ENCODE measurements around the gene P2RX3.

Gene P2RX3

DNA sequence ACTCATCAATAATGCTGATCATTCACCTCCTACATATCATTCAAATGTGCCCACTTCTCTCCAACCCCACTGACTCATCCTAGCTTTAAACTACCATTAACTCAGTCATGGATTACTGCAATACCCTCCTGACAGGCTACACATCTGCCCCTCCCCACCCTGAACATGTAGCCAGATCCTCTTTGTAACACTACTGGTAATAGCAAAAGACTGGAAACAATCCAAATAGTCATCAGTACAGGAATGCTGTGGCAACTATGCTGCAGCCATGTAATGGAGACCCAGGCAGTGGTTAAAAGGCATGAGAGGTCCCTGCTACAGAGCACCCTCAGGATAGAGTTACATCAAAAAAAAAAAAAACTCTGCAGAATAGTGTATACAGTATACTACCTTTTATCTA lies 72.1 kb downstream of the P2RX3 start:
- Histone ChIP-seq H3K27ac (no peak overlapping the region), H3K36me3 (no peaks in the 10 kb centered on the region), H3K27me3 (ENCODE audit: insufficient read depth, low read depth, severe bottlenecking) (peaks cover 42% of the 10 kb centered on the region), H3K4me3 (ENCODE audit: low read depth, low read length) (no peak overlapping the region), H3K9me3 (ENCODE audit: severe bottlenecking) (no peaks in the 10 kb centered on the region)
- no peak for DNase-seq
- TF ChIP-seq, protein P1, sequence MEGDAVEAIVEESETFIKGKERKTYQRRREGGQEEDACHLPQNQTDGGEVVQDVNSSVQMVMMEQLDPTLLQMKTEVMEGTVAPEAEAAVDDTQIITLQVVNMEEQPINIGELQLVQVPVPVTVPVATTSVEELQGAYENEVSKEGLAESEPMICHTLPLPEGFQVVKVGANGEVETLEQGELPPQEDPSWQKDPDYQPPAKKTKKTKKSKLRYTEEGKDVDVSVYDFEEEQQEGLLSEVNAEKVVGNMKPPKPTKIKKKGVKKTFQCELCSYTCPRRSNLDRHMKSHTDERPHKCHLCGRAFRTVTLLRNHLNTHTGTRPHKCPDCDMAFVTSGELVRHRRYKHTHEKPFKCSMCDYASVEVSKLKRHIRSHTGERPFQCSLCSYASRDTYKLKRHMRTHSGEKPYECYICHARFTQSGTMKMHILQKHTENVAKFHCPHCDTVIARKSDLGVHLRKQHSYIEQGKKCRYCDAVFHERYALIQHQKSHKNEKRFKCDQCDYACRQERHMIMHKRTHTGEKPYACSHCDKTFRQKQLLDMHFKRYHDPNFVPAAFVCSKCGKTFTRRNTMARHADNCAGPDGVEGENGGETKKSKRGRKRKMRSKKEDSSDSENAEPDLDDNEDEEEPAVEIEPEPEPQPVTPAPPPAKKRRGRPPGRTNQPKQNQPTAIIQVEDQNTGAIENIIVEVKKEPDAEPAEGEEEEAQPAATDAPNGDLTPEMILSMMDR (IDR thresholded peaks at IDR 0.05; ENCODE audit: low read depth, low read length), result no peak

DNA sequence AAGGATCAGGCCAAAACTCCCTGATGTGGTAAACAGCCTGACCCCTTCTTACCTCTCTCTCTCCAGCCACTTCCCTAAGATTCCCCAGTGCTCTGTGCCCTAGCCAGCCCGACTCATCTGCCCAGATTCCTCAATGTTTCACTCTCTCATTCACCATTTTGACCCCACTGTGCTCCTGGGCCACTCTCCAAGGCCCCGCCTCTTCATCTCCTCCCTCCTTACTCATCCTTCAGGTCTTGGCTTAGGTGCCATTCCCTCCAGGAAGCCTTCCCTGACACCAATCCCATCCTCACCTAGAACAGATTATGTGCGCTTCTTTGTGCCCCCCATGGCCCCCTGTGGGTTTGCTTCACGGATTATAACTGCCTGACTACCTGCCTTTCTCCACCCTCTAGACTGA lies 75.5 kb downstream of the P2RX3 start:
- Histone ChIP-seq H3K27ac (no peak overlapping the region), H3K9me3 (ENCODE audit: severe bottlenecking) (no peaks in the 10 kb centered on the region), H3K27me3 (ENCODE audit: insufficient read depth, low read depth, severe bottlenecking) (peaks cover 36% of the 10 kb centered on the region), H3K4me3 (ENCODE audit: low read depth, low read length) (no peak overlapping the region), H3K36me3 (no peaks in the 10 kb centered on the region)
- TF ChIP-seq, protein P1 (IDR thresholded peaks at IDR 0.05; ENCODE audit: low read depth, low read length), result no peak
- no peak for DNase-seq

DNA sequence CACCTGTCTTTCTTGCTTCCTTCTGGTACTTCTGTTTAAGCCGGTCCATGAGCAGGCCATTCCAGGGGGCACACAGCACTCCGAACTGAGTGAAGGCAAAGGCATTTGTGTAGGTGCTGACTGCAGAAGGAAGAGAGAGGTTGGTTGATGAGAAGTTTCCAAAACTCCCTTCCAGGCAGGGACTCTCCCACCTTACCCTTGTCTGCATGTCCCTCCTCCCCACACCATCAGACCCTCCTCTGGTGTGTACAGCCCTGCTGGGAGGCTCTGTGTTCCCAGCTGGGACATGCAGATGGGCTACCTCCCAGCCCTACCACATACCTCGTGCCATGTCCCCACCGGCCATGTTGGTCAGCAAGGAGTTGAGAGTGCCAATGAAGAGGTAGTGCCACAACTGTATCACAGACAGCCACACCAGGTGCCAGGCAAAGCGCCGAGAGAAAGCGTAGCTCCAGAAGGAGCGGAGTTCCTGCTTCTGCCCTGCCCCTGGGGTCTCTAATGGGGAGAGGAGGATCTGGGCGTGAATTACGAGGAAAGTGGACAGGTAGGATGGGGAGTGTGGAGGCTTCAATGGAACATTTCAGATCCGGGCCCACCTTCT lies 76.6 kb downstream of the P2RX3 start:
- Histone ChIP-seq H3K36me3 (no peaks in the 10 kb centered on the region), H3K27me3 (ENCODE audit: insufficient read depth, low read depth, severe bottlenecking) (peaks cover 35% of the 10 kb centered on the region), H3K9me3 (ENCODE audit: severe bottlenecking) (no peaks in the 10 kb centered on the region), H3K4me3 (ENCODE audit: low read depth, low read length) (no peak overlapping the region), H3K27ac (no peak overlapping the region)
- DNase-seq, result no peak
- TF ChIP-seq, protein P1 (IDR thresholded peaks at IDR 0.05; ENCODE audit: low read depth, low read length), result no peak

DNA sequence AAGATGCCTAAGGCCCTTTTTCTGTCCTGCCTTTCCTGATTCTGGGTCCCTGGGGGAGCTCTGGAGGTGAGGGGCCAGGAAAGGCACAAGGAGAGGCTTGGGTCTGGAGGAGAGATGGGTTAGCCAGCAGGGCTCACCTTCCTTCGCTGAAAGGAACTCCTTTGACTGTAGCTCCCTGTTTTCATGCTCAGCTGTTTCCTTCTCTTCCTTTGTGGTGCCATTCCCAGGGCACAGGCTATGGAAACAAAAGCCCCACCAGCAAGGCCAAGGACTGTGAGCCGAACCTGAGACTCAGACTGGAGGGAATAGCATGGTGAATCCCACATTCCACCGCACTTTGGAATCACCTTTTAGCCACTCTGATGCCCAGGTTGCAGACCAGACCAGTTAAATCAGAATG lies 78.3 kb downstream of the P2RX3 start:
- Histone ChIP-seq H3K36me3 (no peaks in the 10 kb centered on the region), H3K27ac (no peak overlapping the region), H3K9me3 (ENCODE audit: severe bottlenecking) (no peaks in the 10 kb centered on the region), H3K27me3 (ENCODE audit: insufficient read depth, low read depth, severe bottlenecking) (peaks cover 32% of the 10 kb centered on the region), H3K4me3 (ENCODE audit: low read depth, low read length) (no peak overlapping the region)
- TF ChIP-seq, protein P1 (IDR thresholded peaks at IDR 0.05; ENCODE audit: low read depth, low read length), result no peak
- no peak for DNase-seq

DNA sequence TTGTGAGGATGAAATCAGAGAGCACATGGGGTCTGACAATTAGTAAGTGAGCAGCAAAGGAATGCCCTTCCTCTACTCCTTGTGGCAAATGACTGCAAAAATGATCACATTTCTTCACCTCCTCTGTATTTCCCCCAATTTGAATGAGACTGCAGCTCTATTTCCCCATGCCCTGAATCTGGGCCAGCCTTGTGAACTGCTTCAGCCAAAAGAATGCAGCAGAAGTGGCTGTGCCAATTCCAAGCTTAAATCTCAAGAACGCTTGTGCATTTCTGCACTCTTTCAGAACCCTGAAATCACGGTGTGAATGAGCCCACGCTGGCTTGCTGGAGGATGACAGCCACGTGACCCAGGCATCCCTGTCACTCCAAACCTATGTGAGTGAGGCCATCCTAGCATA lies 78.9 kb downstream of the P2RX3 start:
- no peak for DNase-seq
- Histone ChIP-seq H3K27me3 (ENCODE audit: insufficient read depth, low read depth, severe bottlenecking) (peaks cover 35% of the 10 kb centered on the region), H3K27ac (no peak overlapping the region), H3K9me3 (ENCODE audit: severe bottlenecking) (no peaks in the 10 kb centered on the region), H3K36me3 (no peaks in the 10 kb centered on the region), H3K4me3 (ENCODE audit: low read depth, low read length) (no peak overlapping the region)
- TF ChIP-seq, protein P1 (IDR thresholded peaks at IDR 0.05; ENCODE audit: low read depth, low read length), result no peak

DNA sequence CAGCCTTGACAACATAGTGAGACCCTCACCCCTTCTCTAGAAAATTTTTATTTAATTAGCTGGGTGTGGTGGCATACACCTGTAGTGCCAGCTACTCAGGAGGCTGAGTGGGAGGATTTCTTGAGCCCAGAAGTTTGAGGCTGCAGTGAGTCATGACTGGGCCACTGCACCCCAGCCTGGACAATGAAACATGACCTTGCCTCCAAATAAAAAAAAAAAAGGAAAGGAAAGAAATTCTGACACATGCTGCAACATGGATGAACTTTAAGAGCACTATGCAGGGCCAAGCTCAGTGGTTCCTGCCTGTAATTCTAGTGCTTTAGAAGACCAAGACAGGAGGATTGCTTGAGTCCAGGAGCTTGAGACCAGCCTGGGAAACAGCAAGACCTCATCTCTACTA lies 80.0 kb downstream of the P2RX3 start:
- Histone ChIP-seq H3K9me3 (ENCODE audit: severe bottlenecking) (no peaks in the 10 kb centered on the region), H3K27ac (no peak overlapping the region), H3K36me3 (no peaks in the 10 kb centered on the region), H3K27me3 (ENCODE audit: insufficient read depth, low read depth, severe bottlenecking) (peaks cover 32% of the 10 kb centered on the region), H3K4me3 (ENCODE audit: low read depth, low read length) (no peak overlapping the region)
- TF ChIP-seq, protein P1 (IDR thresholded peaks at IDR 0.05; ENCODE audit: low read depth, low read length), result no peak
- no peak for DNase-seq

All from WERI-Rb-1 (cell line).